Hepatocyte (in vitro differentiated cells): ENCODE measurements around the gene ERO1B. TPM values are rescaled to one million over a fixed set of nuclear protein-coding genes. Genes with fewer than 3 reads are reported as not detected.

Source experiments
- DNase-seq: peaks from one replicate; pipeline ENCODE4 v3.0.0-alpha.2; 2016; ENCODE audit warnings: low spot score
- H2AFZ ChIP-seq: fragments of 200-600 bp; sonication (generic); 2 replicates; pipeline ENCODE4 v1.6.0; 2016; ENCODE audit warnings: antibody characterized with exemption, mild to moderate bottlenecking
- H3K27ac ChIP-seq: fragments of 200-600 bp; sonication (generic); 2 replicates; pipeline ENCODE4 v1.5.1; 2016; ENCODE audit warnings: mild to moderate bottlenecking
- H3K27me3 ChIP-seq: fragments of 200-600 bp; sonication (generic); 2 replicates; pipeline ENCODE4 v1.6.1; 2016
- H3K36me3 ChIP-seq: fragments of 200-600 bp; sonication (generic); replicated peaks from 2 replicates; pipeline ENCODE4 v1.5.1; 2016; ENCODE audit warnings: low read depth; ENCODE audit not compliant: insufficient read depth
- H3K4me1 ChIP-seq: fragments of 200-600 bp; sonication (generic); 2 replicates; pipeline ENCODE4 v1.5.1; 2016; ENCODE audit warnings: mild to moderate bottlenecking, moderate library complexity; ENCODE audit not compliant: insufficient read depth
- H3K4me2 ChIP-seq: fragments of 200-600 bp; sonication (generic); 2 replicates; pipeline ENCODE4 v1.6.0; 2016
- H3K4me3 ChIP-seq: fragments of 200-600 bp; sonication (generic); 2 replicates; pipeline ENCODE4 v1.5.1; 2016; ENCODE audit warnings: mild to moderate bottlenecking
- H3K79me2 ChIP-seq: fragments of 200-600 bp; sonication (generic); 2 replicates; pipeline ENCODE4 v1.6.0; 2017; ENCODE audit warnings: mild to moderate bottlenecking
- H3K9me2 ChIP-seq: fragments of 200-600 bp; sonication (generic); replicated peaks from 2 replicates; pipeline ENCODE4 v1.6.0; 2017; ENCODE audit warnings: mild to moderate bottlenecking; ENCODE audit not compliant: insufficient read depth
- H3K9me3 ChIP-seq: fragments of 200-600 bp; sonication (generic); 2 replicates; pipeline ENCODE4 v1.5.1; 2016; ENCODE audit warnings: low read depth, mild to moderate bottlenecking
- H4K20me1 ChIP-seq: fragments of 200-600 bp; sonication (generic); 2 replicates; pipeline ENCODE4 v1.6.0; 2016; ENCODE audit warnings: mild to moderate bottlenecking; ENCODE audit not compliant: insufficient read depth, poor library complexity, severe bottlenecking
- EZH2 ChIP-seq: fragments of 200-600 bp; sonication (generic); IDR thresholded peaks from 2 replicates; pipeline ENCODE4 v1.6.1; 2016; ENCODE audit warnings: antibody characterized with exemption, mild to moderate bottlenecking, borderline replicate concordance
- EZH2phosphoT487 ChIP-seq: fragments of 200-600 bp; sonication (generic); IDR thresholded peaks from one replicate; pipeline ENCODE4 v1.6.1; 2018; ENCODE audit warnings: antibody characterized with exemption, mild to moderate bottlenecking, low read depth, moderate library complexity; ENCODE audit not compliant: unreplicated experiment, severe bottlenecking
- WGBS: methylation state at CpG from one replicate; pipeline ENCODE4 v1.1.6; 2016; ENCODE audit warnings: low lambda C conversion rate; ENCODE audit errors: missing lambda C conversion rate; 5-methylcytosine and 5-hydroxymethylcytosine counted together
- polyA plus RNA-seq: library from polyadenylated mRNA; unstranded; fragments of >200 nt; fragmentation: Nextera tagmentation; extraction: Ambion mirVana; gene quantifications from 2 replicates; pipeline ENCODE4 v1.2.1, GENCODE V29; 2016
- total RNA-seq: library from RNA; depleted of rRNA; stranded (reverse); fragments of >200 nt; gene quantifications from 2 replicates; pipeline ENCODE4 v1.2.3, GENCODE V29; 2014
- TF ChIP-seq, protein P1 (sequence below): fragments of 200-600 bp; sonication (generic); IDR thresholded peaks from 2 replicates; pipeline ENCODE4 v1.5.1; 2016; ENCODE audit warnings: antibody characterized with exemption, mild to moderate bottlenecking; ENCODE audit not compliant: poor library complexity

ERO1B gene
- total and polyA plus RNA-seq, 2 experiments from 2014 or later = 3.6 to 5.8 TPM

DNA sequence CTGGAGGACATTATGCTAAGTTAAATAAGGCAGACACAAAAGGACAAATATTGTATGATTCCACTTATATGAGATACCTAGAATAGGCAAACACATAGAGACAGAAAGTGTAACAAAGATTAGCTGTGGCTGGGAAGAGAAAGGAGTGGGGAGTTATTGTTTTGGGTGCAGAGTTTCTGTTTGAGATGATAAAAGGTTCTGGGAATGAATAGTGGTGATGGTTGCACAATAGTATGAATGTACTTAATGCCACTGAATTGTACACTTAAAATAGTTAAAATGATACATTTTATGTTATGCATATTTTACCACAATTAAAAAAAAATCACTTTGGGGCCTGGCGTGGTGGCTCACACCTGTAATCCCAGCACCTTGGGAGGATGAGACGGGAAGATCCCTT lies 21.2 kb upstream of the ERO1B start:
- no peak for DNase-seq
- no peak overlapping the region for H3K4me3 ChIP-seq
- no peaks in the 10 kb centered on the region for H3K9me2 ChIP-seq
- H3K4me2 ChIP-seq = no peak overlapping the region
- TF ChIP-seq, protein P1, sequence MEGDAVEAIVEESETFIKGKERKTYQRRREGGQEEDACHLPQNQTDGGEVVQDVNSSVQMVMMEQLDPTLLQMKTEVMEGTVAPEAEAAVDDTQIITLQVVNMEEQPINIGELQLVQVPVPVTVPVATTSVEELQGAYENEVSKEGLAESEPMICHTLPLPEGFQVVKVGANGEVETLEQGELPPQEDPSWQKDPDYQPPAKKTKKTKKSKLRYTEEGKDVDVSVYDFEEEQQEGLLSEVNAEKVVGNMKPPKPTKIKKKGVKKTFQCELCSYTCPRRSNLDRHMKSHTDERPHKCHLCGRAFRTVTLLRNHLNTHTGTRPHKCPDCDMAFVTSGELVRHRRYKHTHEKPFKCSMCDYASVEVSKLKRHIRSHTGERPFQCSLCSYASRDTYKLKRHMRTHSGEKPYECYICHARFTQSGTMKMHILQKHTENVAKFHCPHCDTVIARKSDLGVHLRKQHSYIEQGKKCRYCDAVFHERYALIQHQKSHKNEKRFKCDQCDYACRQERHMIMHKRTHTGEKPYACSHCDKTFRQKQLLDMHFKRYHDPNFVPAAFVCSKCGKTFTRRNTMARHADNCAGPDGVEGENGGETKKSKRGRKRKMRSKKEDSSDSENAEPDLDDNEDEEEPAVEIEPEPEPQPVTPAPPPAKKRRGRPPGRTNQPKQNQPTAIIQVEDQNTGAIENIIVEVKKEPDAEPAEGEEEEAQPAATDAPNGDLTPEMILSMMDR = no peak
- TF ChIP-seq EZH2 = no peak
- TF ChIP-seq EZH2phosphoT487 = no peak
- H3K36me3 ChIP-seq = no peaks in the 10 kb centered on the region
- no peaks in the 10 kb centered on the region for H3K79me2 ChIP-seq
- no peak overlapping the region for H2AFZ ChIP-seq
- H3K4me1 ChIP-seq = no peaks in the 10 kb centered on the region
- H4K20me1 ChIP-seq = no peaks in the 10 kb centered on the region
- H3K9me3 ChIP-seq = no peaks in the 10 kb centered on the region
- H3K27me3 ChIP-seq = no peaks in the 10 kb centered on the region
- 95% methylated on average over 2 of the region's 2 CpGs for WGBS
- H3K27ac ChIP-seq = no peak overlapping the region

DNA sequence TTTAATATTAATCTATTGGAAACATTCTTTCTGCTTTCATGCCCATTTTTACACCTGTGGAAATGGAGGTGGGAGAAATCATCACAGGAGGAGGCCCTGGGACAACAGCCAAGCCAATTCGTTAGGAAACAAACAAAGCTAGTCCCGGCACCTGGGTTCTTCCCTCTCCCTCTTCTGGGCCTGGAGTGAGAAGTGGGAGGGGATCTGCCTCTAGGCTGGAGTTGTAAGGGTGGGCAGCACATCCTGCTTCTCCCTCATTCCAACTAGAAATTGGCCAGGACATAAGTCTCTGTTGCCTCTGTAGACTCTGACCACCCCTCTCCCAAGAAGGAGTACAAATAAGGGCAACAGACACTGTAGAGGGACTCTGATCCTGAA lies 20.2 kb upstream of the ERO1B start:
- H3K4me1 ChIP-seq = no peaks in the 10 kb centered on the region
- H3K4me2 ChIP-seq = no peak overlapping the region
- no peaks in the 10 kb centered on the region for H3K79me2 ChIP-seq
- no peaks in the 10 kb centered on the region for H3K9me3 ChIP-seq
- WGBS = 66% methylated on average over 2 of the region's 2 CpGs
- no peaks in the 10 kb centered on the region for H4K20me1 ChIP-seq
- no peaks in the 10 kb centered on the region for H3K9me2 ChIP-seq
- H3K36me3 ChIP-seq = no peaks in the 10 kb centered on the region
- no peak overlapping the region for H3K4me3 ChIP-seq
- H3K27me3 ChIP-seq = no peaks in the 10 kb centered on the region
- no peak overlapping the region for H3K27ac ChIP-seq
- DNase-seq = no peak
- no peak for TF ChIP-seq EZH2phosphoT487
- TF ChIP-seq EZH2 = no peak
- TF ChIP-seq, protein P1 = no peak
- no peak overlapping the region for H2AFZ ChIP-seq

DNA sequence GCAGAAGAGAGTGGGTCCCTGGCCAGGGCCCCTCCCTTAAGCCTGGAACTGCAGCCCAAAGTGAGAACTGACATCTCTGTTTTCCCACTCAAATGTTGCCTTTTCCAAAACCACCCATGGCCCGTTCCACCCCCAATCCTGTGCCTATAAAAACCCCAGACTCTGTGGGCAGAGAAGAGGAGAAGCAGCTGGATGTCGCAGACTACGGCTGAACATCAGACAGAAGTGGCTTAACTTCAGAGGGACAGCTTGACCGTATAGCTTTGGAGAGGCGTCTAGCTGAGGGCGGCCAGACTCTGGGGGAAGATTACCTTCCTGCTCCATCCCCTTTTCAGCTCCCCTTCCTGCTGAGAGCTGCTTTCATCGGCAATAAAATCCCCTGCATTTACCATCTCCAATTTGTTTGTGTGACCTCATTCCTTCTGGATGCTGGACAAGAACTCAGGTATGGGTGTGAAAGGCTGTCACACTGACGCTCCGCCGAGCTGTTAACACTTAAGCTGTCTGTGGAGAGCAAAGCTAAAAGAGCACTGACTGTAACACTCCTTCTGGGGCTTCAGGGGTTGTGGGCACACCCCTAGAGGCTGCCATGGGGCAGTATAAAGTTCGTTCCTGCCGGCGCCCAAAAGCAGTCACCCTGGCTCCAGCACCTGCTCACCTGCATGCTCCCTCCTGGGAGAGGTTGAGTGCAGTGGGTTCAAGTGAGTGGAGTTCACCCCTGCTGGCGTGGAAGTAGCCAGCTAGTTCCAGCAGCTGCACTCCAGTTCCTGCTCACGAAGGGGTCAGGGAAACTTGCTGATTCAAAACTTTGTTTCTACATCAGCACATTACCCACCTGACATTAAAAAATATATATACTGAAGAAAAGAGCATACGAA lies 19.6 kb upstream of the ERO1B start:
- no peaks in the 10 kb centered on the region for H3K9me2 ChIP-seq
- H3K4me1 ChIP-seq = no peaks in the 10 kb centered on the region
- no peak overlapping the region for H3K4me3 ChIP-seq
- no peaks in the 10 kb centered on the region for H3K79me2 ChIP-seq
- no peak overlapping the region for H3K4me2 ChIP-seq
- no peaks in the 10 kb centered on the region for H4K20me1 ChIP-seq
- H3K27ac ChIP-seq = no peak overlapping the region
- no peak overlapping the region for H2AFZ ChIP-seq
- TF ChIP-seq, protein P1 = no peak
- TF ChIP-seq EZH2 (no peak), EZH2phosphoT487 (no peak)
- DNase-seq = no peak
- no peaks in the 10 kb centered on the region for H3K36me3 ChIP-seq
- no peaks in the 10 kb centered on the region for H3K27me3 ChIP-seq
- H3K9me3 ChIP-seq = no peaks in the 10 kb centered on the region
- 87% methylated on average over 16 of the region's 16 CpGs for WGBS
